ENCODE results near the gene PPP4C. TPM values are rescaled to one million over a fixed set of nuclear protein-coding genes. Genes with fewer than 3 reads are reported as not detected.
"Not testable (repeated sequence)": the region's sequence is repeated elsewhere in the genome, so short reads cannot be mapped to it uniquely, and the experiment has no call there.

PPP4C gene
- total RNA-seq, 1 donor: 154 TPM

- peak; percentile 49 for DNase-seq (ENCODE audit: low read depth)
- no peak for TF ChIP-seq CTCF (IDR thresholded peaks at IDR 0.05; ENCODE audit: insufficient read depth, low read length)
Observed at GRCh38 chr16:30119428-30119827, 43.6 kb downstream of the PPP4C start.

GRCh38 chr16:30120340-30121105 is 44.7 kb downstream of the PPP4C start:
- no peak overlapping the region for H3K4me3 ChIP-seq (ENCODE audit: low read depth, low read length)
- TF ChIP-seq CTCF (IDR thresholded peaks at IDR 0.05; ENCODE audit: insufficient read depth, low read length): no peak
- DNase-seq (ENCODE audit: low read depth): no peak

More at GRCh38 chr16:30119428-30119827, 43.6 kb downstream of the PPP4C start:
- H3K4me3 ChIP-seq (ENCODE audit: low read depth, low read length): no peak overlapping the region

- DNase-seq (ENCODE audit: low read depth): peak; percentile 63
- H3K4me3 ChIP-seq (ENCODE audit: low read depth, low read length): peak overlapping the region; percentile 89
- no peak for TF ChIP-seq CTCF (IDR thresholded peaks at IDR 0.05; ENCODE audit: insufficient read depth, low read length)
Observed at GRCh38 chr16:30121741-30122571, 46.2 kb downstream of the PPP4C start.

GRCh38 chr16:30122604-30123160 is 46.9 kb downstream of the PPP4C start:
- TF ChIP-seq CTCF (IDR thresholded peaks at IDR 0.05; ENCODE audit: insufficient read depth, low read length): no peak
- peak overlapping the region; percentile 89 for H3K4me3 ChIP-seq (ENCODE audit: low read depth, low read length)
- DNase-seq (ENCODE audit: low read depth): no peak

GRCh38 chr16:30124985-30125379 is 49.2 kb downstream of the PPP4C start:
- no peak for TF ChIP-seq CTCF (IDR thresholded peaks at IDR 0.05; ENCODE audit: insufficient read depth, low read length)
- no peak for DNase-seq (ENCODE audit: low read depth)
- H3K4me3 ChIP-seq (ENCODE audit: low read depth, low read length): no peak overlapping the region

- H3K4me3 ChIP-seq (ENCODE audit: low read depth, low read length); DNase-seq (ENCODE audit: low read depth): not testable (repeated sequence)
Observed at GRCh38 chr16:30125690-30126089, 49.9 kb downstream of the PPP4C start.

GRCh38 chr16:30127993-30128392 is 52.2 kb downstream of the PPP4C start:
- no peak for TF ChIP-seq CTCF (IDR thresholded peaks at IDR 0.05; ENCODE audit: insufficient read depth, low read length)
- H3K4me3 ChIP-seq (ENCODE audit: low read depth, low read length): no peak overlapping the region
- DNase-seq (ENCODE audit: low read depth): no peak

Data from fibroblast of the aortic adventitia (primary cell).